Lower leg skin (tissue), 4 donors: ENCODE results near the gene KIF25. TPM values are rescaled to one million over a fixed set of nuclear protein-coding genes. Genes with fewer than 3 reads are reported as not detected.
"Not testable (repeated sequence)": the region's sequence is repeated elsewhere in the genome, so short reads cannot be mapped to it uniquely, and the experiment has no call there.

Experiments used
- DNase-seq, 2 donors: peaks; one replicate each; pipeline ENCODE4 v3.0.0-alpha.2; 2019; ENCODE audit warnings: low spot score in 2 of 2
- H3K4me3 ChIP-seq: fragments of 200-600 bp; sonication (generic); 2 replicates; pipeline ENCODE4 v1.5.1; 2017; ENCODE audit warnings: mild to moderate bottlenecking, low read depth; ENCODE audit not compliant: poor library complexity, severe bottlenecking
- POLR2A ChIP-seq, 2 donors: fragments of 450-650 bp; IDR thresholded peaks; one replicate each; pipeline ENCODE4 v1.6.1; 2016 to 2017; ENCODE audit warnings: antibody characterized with exemption in 2 of 2, mild to moderate bottlenecking in 1 of 2, moderate library complexity in 1 of 2
- WGBS, 2 donors: methylation state at CpG; one replicate each; pipeline ENCODE4 v1.1.5; 2018; 5-methylcytosine and 5-hydroxymethylcytosine counted together
- intact Hi-C: fragments of 100-400 bp; cut with DNase I; formaldehyde crosslinking; loops from one replicate; pipeline ENCODE4 v1.15.0; 2023; ENCODE audit warnings: low total_unique reads
- total RNA-seq, 4 donors: library from RNA; depleted of rRNA; stranded (reverse); fragments of >200 nt; gene quantifications; one replicate each; pipeline ENCODE4 v1.1.0, GENCODE V29; 2016
- TF ChIP-seq, protein P1 (sequence below), 3 donors: fragments of 450-650 bp; IDR thresholded peaks; one replicate each; pipeline ENCODE4 v1.5.1; 2016; ENCODE audit warnings: antibody characterized with exemption in 3 of 3, mild to moderate bottlenecking in 3 of 3, moderate library complexity in 2 of 3

Gene KIF25
- total RNA-seq, 4 donors from 2014 or later, result 0.29 to 0.86 TPM; not detected in 2

DNA sequence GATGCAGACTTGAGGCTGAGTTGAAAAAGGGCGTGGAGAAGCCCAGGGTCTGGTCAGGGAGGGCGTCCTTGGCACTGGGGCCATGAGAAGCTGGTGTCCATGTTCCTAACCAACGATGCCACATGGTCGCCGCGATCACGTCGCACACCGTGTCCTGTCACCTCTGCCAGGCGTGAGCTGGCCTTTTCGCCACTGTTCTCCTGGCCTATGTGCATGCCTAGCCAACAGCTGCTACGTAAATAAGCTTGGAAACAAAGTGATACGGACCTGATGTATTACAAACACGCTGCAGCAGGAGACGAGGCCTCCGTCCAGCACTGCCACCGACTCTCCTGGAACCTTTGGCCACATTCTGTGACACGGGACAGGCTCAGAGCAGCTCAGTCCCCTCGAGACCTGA lies 22.0 kb upstream of the KIF25 start:
- WGBS, 2 donors, result 89 to 92% methylated on average over 19 of the region's 19 CpGs
- no peak for DNase-seq
- H3K4me3 ChIP-seq, result no peak overlapping the region
- TF ChIP-seq, protein P1, sequence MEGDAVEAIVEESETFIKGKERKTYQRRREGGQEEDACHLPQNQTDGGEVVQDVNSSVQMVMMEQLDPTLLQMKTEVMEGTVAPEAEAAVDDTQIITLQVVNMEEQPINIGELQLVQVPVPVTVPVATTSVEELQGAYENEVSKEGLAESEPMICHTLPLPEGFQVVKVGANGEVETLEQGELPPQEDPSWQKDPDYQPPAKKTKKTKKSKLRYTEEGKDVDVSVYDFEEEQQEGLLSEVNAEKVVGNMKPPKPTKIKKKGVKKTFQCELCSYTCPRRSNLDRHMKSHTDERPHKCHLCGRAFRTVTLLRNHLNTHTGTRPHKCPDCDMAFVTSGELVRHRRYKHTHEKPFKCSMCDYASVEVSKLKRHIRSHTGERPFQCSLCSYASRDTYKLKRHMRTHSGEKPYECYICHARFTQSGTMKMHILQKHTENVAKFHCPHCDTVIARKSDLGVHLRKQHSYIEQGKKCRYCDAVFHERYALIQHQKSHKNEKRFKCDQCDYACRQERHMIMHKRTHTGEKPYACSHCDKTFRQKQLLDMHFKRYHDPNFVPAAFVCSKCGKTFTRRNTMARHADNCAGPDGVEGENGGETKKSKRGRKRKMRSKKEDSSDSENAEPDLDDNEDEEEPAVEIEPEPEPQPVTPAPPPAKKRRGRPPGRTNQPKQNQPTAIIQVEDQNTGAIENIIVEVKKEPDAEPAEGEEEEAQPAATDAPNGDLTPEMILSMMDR (IDR thresholded peaks at IDR 0.05), result no peak
- no peak for TF ChIP-seq POLR2A (IDR thresholded peaks at IDR 0.05)
- intact Hi-C loops, result no loop called here

DNA sequence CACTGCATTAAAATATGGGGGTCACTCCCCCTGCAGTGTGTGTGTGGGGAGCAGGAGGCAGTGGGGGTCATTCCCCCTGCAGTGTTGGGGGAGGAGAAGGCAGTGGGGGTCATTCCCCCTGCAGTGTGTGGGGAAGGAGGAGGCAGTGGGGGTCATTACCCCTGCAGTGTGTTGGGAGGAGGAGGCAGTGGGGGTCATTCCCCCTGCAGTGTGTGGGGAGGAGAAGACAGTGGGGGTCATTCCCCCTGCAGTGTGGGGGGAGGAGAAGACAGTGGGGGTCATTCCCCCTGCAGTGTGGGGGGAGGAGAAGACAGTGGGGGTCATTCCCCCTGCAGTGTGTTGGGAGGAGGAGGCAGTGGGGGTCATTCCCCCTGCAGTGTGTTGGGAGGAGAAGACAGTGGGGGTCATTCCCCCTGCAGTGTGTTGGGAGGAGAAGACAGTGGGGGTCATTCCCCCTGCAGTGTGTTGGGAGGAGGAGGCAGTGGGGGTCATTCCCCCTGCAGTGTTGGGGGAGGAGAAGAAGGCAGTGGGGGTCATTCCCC lies 21.3 kb upstream of the KIF25 start:
- DNase-seq, intact Hi-C loops: not testable (repeated sequence)

DNA sequence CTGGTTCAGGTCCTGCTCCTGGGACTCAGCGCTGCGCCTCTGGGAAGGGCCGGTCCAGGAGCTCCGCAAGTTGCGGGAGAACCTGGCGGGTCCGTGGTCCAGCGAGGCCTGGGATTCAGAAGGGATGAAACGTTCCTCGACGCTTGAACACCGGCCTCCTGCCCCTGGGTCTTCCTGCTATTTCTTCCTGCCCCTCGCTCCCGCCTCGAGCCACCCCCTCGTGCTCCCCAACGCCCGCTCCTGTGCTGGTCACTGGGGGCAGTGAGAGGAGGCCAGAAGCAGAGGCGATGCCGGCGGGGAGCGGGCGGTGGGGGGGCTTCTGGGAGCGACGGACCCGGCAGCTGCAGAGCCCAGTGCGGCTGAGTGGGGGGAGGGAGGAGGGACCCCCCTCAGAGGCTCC lies 20.8 kb upstream of the KIF25 start:
- WGBS, 2 donors, result 94 to 96% methylated on average over 25 to 27 of the region's 27 CpGs
- H3K4me3 ChIP-seq, result no peak overlapping the region
- TF ChIP-seq, protein P1 (IDR thresholded peaks at IDR 0.05), result no peak
- TF ChIP-seq POLR2A (IDR thresholded peaks at IDR 0.05), result no peak

More for the DNA sequence above, 21.3 kb upstream of the KIF25 start:
- not testable (repeated sequence) for H3K4me3 ChIP-seq

DNA sequence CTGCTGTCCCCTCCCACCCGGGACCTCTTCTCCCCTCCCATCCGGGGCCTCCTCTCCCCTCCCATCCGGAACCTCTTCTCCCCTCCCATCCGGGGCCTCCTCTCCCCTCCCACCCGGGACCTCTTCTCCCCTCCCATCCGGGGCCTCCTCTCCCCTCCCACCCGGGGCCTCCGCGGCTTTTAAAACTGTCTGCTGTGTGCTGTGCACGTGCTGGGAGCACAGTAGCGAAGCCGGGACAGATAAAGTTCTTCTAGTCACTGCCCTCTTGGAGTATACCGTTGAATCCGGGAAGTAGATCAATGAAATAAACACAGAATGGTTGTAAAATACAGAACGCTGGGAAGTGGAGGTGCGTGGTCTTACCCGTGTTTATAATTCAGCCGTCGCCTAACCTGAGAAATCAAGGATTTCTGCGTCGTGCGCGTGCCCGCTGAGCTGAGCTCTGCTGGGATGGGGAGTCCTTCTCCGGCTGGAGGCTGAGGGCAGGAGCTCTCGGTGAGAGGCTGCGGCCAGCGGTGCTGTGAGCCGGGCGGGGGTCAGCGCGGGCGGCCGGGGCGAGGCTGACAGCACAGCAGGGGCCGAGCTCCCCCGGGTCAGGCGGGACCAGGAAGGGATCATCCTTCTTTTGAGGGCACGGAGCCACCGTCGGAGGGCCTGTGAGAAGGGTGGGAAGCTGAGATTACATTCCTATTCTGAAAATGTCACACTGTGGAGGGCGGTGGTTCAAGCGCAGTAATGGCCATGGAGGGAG lies 19.6 kb upstream of the KIF25 start:
- H3K4me3 ChIP-seq, result no peak overlapping the region
- TF ChIP-seq, protein P1 (IDR thresholded peaks at IDR 0.05), result no peak
- no peak for TF ChIP-seq POLR2A (IDR thresholded peaks at IDR 0.05)
- 94 to 95% methylated on average over 35 to 39 of the region's 43 CpGs for WGBS, 2 donors
- intact Hi-C loops, result no loop called here
- DNase-seq, result no peak

More for the DNA sequence above, 20.8 kb upstream of the KIF25 start:
- no peak for DNase-seq
- intact Hi-C loops, result no loop called here

DNA sequence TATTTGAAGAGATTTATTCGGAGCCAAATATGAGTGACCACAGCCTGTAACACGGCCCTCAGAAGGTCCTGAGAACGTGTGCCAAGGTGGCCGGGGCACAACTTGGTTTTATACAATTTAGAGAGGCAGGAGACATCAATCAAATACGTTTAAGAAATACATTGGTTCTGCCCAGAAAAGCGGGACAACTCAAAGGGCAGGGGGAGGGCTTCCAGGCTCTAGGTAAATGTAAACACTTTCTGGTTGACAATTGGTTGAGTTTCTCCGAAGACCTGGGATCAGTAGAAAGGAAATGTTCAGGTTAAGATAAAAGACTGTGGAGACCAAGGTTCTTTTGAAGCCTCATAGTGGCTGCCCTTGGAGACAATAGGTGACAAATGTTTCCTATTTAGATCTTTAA lies 18.9 kb upstream of the KIF25 start:
- TF ChIP-seq, protein P1 (IDR thresholded peaks at IDR 0.05), result no peak
- no peak for TF ChIP-seq POLR2A (IDR thresholded peaks at IDR 0.05)
- DNase-seq, result no peak
- H3K4me3 ChIP-seq, result no peak overlapping the region
- intact Hi-C loops, result no loop called here
- WGBS, 2 donors, result 89 to 91% methylated on average over 7 of the region's 7 CpGs

DNA sequence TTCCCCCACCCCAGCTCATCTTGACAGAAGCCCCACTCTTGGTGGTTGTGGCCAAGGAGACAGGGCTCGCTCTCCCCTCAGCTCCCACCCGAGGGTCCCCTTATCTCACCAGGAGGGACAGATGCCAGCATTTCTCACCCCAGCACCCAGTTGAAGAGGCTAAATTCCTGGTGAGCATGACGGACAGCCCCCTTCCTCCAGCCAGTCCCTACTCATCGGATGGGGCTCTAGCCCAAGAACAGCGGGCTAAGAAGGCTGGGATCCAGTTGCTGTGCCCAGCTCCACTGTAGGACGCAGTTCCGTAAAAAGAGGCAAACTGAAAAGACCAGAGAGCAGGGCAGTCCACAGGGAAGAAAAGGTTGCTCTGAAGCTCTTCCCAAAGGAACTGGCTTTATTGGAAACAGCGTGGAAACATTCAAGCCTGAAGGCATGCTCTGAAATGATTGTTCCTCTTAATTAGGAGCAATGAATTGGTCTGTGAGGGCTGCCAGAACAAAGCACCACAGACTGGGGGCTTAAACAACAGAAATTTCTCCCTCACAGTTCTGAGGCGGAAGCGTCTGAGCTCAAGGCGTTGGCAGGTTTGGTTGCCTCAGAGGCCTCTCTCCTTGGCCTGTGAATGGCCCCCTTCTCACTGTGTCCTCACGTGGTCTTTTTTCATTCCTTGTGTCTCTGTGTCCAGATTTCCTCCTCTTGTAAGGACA lies 17.9 kb upstream of the KIF25 start:
- DNase-seq, result no peak
- H3K4me3 ChIP-seq, result no peak overlapping the region
- 80 to 81% methylated on average over 12 of the region's 12 CpGs for WGBS, 2 donors
- intact Hi-C loops, result no loop called here
- no peak for TF ChIP-seq POLR2A (IDR thresholded peaks at IDR 0.05)
- TF ChIP-seq, protein P1 (IDR thresholded peaks at IDR 0.05), result no peak
